HG02840 (cell line): ENCODE results near the gene OR2T27.
"Not testable (repeated sequence)": the region's sequence is repeated elsewhere in the genome, so short reads cannot be mapped to it uniquely, and the experiment has no call there.

Source experiments
- ATAC-seq: cut with Tn5 transposase; IDR thresholded peaks from one replicate; pipeline ENCODE4 v1.9.1; 2021; ENCODE audit warnings: mild to moderate bottlenecking, moderate library complexity, moderate number of reproducible peaks; ENCODE audit not compliant: unreplicated experiment, low FRiP score

Gene OR2T27, protein sequence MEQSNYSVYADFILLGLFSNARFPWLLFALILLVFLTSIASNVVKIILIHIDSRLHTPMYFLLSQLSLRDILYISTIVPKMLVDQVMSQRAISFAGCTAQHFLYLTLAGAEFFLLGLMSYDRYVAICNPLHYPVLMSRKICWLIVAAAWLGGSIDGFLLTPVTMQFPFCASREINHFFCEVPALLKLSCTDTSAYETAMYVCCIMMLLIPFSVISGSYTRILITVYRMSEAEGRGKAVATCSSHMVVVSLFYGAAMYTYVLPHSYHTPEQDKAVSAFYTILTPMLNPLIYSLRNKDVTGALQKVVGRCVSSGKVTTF

DNA sequence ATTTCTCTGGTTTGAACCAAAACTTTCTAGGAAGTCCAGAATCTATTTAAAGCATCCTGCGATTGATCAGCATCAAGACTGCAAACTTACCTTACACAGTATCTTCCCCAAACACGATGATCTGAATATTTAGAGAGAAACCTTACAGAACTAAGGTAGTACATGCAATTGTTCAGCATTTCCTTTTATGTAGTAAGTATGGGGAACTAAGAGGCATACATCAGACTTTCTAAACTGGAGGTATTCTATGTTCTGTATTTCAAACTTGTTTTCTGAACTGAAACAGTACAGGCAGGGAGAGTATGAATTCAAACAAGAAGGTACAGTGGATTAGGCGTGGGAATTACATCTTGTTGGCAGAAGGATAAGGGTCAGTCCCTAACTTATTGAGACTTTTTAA is at the start of gene OR2T27:
Gene OR2T27 (minus strand): TSS at position 175 of the 400 bp plus-strand sequence. CDS start 4,644 bp downstream, outside the sequence.
- ATAC-seq = peak; percentile 56

DNA sequence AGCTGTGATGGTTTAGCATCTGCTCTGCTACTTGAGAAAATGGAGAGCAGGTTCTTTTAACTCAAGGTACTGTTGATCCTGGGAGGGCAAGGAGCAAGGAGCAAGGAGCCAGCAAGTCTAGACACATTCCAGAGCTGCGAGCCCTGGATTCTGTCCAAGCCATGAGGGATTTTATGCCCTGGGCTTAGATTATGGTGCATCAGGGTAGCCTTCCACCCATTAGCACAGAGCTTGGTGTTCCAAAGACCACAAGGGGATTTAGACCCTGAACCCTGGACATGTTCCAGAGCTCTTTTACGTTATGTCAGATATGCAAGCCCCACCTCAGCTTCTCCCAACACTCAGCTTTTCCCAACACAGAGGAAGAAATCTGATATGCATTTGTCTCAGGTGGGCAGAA is 49.3 kb upstream of the OR2T27 start:
- ATAC-seq = no peak

DNA sequence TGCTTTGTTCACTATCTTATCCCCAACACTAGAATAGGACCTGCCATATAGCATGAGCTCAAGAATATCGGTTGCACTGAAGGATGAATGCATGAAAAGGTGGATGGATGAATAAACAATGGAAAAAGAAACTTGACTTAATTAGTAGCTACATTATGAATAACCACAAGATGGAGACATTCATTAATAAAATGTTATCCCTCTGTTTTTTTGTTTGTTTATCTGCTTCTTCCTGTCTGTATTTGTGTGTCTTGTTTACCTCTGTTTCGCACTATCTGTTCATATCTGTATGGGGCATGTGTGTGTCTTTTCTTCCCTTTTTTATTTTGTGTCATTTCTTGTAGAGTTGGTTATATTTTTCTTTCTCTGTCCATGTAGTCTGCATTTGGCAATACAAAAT is 48.3 kb upstream of the OR2T27 start:
- no peak for ATAC-seq

DNA sequence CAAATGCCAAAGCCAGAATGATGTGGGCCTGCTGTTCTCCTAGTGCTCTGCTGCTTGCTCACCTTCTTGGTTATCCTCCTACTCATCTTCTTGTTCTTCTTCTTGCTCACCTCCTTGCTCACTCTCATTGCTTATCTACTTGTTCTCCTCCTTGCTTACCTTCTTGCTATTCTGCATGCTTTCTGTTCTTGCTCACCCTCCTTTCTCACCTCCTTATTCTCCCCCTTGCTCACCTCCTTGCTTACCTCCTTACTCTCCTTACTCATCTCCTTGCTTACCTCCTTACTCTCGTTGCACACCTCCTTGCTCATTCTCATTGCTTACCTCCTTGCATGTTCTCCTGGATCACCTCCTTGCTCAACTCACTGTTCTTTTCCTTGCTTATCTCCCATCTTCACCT is 47.4 kb upstream of the OR2T27 start, which contains the start of gene OR14I1:
Gene OR14I1 (minus strand): TSS at position 53 of the 400 bp plus-strand sequence.
- no peak for ATAC-seq

DNA sequence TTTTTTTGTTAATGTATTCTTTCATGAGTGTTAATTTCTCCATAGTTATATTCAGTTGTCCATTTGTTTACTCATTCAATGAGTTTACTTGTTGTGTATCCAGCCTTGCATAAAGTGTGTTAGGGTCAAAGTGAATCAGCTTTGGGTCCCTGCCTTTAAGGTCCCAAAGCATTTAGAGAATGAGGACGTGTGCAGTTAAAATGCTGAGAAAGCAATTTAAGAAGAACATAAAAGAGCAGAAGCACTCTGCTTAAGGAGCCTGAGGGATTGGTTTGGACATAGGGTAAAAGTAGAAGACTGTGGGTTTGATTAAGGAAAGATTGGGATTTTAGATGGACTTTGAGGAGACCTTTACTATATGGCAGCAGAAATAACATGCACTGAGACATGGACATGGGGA is 43.8 kb upstream of the OR2T27 start:
- no peak for ATAC-seq

DNA sequence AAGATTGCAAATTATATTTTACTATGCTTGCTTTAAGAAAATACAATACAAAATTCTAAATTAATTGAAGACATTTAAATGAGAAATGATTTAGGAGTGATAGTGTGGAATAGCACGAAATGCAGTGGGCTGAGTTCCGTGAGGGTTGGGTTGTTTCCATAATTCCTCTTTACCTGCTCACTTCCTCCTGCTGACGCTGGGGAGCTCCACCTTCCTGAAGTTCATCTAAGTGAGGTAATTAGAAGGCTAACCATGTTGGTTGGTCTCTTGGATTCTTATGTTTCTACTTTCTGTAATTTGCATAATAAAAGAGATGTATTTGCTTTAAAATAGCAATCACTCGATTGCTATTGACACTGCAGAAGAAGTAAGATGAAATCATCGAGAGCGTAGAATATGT is 42.6 kb upstream of the OR2T27 start:
- no peak for ATAC-seq

DNA sequence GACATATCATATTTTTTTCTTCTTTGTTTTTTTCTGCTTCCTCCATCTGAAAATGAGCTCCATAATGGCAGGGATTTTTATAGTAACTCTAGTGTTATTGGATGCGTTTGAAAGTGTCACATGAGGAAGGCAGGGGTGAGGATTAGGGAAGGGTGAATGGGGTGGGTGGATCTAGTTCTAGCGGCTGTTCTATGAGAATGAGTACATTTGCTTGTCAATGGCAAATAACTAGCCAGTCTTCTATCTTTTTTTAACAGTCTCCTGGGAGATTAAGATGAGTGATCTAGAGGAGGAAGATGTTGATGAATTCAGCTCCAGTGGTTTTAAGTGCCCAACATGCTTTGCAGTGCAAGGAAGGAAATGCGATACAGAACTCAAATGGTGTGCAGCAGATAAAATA is 41.4 kb upstream of the OR2T27 start:
- ATAC-seq = no peak

DNA sequence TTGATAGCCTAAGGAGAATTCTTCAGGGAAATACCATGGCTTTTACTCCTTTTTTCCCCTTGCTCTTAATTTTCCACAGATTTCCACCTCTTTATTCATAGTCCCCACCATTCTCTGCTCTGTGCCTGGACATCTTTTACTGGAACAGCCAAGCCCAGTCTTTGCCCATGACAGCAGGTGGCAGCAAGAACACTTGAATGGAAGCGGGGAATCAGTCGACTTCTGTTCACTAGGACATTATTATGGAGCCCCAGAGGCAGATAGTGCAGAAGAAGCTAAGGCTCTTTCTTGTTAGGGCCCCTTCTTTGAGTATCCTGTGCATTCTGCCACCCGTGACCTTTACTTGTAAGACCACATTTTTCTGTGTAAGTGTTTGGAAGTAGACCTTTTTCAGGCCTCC is 40.9 kb upstream of the OR2T27 start:
- no peak for ATAC-seq

DNA sequence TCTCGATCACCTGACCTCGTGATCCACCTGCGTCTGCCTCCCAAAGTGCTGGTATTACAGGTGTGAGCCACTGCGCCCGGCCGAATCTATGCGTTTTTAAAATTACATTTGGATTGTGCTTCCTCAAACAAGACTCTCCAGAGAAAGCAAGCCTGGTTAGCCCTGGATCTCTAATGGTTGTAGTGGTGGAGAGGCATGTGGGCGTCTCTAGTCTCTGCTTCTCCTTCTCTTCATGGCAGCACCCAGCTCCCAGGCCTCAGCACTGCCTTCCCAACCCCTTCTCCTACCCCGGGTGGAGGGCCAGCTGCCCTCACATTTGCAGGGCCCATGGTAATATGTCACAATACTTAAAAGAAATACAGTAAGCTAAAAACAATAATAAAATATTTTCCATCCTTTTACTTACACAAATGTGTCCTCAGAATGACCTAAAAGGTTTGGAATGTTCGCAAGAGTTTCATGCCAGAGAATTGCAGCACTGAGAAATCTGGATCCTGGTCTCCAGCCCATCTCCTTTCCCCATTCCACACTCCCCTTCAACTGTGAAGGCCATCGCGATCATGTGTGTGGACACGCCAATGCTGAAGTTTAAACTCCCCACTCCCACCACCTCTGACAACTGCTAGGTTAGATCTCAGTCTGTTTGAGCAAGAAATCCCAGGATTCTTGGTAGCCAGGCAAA is 40.3 kb upstream of the OR2T27 start:
- ATAC-seq = no peak

DNA sequence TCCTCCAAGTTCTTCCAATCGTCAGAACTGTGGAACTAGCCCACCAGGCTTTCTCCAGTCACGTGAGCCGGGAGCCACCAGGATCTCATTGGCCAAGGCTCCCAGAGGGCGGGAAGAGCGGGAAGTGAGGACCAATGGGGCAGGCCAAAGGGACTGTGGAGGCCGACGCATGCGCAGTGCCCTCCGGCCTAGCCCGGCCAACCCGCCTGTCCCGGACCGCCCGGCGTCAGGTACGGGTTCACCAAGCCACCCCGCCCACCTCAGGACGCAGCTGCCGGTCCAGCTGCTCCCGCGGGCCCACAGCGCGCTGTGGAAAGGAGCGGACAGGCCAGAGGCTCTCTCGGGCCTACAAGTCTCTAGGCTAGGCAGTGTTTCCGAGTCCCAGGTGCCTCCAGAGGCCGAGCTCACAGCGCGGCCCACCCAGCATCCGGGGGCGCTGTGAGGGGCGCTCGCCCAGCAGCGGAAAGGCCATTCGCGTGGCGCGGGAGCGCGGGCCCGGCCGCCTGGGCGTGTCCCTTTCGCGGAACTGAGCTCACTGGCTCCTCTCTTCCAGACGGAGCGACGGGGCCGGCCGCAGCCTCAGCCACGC is 36.3 kb upstream of the OR2T27 start:
- ATAC-seq = no peak

DNA sequence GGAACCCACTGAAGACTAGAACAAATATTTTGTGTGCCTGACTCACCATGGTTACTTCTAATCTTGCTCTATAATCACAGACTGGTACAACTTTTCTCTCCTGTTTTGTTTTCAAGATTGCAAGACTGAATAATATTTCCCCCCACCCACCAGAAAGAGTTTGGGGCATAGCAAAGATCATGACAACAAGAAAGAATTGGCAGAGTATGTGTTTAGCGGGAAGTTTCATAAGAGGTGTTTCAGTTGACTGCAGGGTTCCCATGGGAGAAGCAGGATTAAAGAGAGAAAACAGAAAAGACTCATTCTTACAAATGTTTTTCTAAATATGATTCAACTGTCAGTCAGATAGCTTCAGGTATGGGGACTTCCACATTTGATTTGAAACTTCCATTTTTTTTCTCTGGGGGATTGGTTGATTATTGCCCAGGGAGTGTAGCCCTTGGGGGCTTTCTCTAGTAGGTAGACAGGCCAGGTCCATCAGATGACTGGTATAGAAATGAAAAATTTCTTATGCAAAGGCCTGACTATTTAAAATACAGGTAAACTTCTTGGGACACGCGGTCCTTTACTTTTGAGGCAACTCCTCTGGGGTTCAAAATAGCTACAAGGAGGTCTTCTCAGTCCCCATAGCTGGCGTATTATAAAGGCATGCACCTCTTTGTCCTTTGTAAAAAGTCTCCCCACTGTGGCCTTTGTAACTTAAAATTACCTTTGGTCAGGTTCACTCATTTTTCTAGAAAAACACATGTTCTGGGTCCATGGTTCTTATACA is 33.4 kb upstream of the OR2T27 start:
- ATAC-seq = peak; percentile 72

DNA sequence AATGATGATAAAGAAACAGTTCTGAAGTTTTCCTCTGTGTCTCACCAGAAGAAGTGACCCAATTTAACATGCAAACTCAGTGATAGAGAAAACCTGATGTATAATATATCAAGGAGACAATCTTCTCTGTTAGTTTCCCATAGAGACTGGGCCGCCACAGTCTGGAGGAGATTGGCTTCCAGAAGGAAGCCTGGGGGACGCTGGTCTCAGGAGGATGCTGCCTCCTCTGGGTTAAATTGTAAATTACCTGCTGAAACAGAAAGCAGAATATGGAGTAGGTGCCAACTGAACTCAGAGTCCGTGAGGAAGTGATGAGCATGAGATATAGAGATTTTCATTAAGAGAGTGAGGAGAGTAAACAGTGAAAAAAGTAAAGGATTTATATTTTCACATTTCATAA is 31.5 kb upstream of the OR2T27 start:
- ATAC-seq = peak; percentile 70

DNA sequence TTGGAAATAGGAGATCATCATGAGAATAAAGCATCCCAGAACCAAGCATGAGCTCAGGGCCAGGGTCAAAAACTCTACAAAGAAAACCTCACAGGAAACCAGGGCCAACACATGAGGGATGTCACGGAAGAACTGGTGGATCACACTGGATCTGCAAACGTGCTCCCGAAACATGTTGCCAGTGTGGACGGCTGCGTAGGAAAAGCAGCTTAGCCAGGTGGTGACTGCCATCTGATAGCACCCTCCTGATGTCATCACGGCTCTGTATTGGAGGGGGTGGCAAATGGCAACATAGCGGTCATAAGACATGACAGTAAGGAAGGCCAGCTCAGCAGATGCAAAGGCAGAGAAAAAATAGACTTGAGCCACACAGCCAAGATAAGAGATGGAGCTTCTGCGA is 26.3 kb upstream of the OR2T27 start:
- no peak for ATAC-seq

DNA sequence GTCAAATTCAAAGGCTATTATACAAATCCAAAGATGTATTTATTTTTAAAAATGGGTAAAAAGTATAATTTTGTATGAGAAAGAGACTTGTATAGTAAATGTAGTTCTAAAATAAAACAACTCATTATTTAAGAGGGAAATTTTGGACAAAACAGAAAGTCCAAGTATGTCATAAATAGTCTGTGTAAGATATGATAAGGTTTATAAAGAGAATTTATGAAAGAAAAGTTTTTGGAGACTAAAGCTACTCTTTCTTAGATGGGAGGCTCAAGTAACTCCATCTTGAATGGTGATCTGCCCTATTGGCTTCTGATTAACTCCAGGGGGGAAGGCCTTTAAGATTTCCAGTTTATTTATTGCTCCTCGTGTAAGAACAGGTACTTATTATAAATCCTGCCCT is 14.7 kb upstream of the OR2T27 start:
- ATAC-seq = no peak

DNA sequence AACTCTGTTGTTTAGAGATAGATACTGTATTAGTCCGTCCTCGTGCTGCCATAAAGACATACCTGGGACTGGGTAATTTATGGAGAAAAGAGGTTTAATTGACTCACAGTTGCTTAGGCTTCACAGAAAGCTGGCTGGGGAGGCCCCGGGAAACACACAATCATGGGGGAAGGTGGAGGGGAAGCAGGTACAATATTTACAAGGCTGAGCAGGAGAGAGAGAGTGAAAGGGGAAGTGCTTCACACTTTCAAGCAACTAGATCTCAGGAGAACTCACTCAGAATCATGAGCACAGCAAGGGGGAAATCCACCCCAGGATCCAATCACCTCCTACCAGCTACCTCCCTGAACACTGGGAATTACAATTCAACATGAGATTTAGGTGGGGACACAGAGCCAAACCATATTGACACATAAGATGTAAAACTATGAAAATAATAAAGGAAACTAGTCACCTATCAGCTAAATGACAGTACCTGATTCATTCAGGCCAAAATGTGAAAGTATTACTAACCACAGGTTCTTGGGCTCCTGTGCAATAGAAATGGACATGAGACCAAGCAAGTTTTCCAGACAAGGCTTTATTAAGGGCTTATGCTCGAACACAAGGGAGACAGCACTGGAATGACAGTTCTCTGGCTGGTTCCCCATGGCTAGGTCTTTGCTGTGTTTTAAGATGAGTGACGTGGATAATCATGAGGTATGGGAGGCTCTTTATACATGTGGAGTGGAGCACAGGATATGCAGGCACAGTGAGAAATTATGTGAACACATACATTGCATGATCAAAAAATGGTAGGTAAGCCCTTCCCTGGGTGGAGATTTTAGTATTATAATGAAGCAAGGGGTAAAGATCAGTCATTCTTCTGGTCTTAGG is 8.4 kb upstream of the OR2T27 start:
- ATAC-seq = peak; percentile 87

DNA sequence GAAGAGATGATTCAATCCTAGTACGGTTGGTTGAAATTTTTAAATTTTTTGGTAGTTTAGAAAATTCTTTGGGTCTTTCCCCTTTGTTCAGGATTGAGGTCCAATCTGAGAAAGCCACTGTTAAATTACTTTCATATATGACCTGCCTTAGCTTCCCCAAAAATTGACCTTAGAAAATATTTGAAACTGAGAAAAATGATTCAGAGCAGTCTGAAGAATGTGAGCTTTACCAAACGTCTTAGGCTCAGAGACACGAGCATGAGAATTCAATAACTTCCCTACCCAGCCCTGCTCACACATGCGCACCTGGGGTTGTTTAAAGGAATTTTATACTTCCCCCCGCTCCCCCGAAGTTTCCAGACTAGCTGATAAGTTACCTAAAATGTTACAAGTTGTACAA is 1.5 kb upstream of the OR2T27 start:
- not testable (repeated sequence) for ATAC-seq

DNA sequence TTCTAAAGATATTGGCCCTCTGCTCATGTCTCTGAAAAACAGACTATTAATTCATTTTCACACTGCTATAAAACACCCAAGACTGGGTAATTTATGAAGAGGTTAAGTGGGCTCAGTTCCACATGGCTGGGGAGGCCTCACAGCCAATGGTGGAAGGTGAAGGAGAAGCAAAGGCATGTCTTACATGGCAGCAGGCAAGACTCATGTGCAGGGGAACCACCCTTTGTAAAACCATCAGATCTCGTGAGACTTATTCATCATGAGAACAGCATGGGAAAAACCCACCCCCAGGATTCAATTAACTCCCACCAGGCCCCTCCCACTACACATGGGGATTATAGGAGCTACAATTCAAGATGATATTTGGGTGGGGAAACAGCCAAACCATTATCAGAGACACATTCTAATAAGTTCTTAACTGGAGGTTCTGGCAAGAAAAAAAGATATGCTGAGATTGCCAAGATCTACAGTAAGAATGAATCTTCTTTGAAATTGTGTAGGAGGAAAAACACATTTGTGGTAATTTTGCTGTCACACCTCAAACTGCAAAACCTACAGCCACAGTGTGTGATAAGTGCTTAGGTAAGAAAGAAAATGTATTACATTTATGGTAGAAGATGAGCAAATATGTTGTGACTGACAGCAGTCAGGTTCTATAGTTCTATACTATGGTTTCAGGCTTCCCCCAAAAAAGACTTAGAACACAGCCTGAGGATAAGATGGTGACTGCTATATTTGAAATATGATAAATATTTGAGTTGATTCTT is 6.4 kb downstream of the OR2T27 start:
- not testable (repeated sequence) for ATAC-seq

DNA sequence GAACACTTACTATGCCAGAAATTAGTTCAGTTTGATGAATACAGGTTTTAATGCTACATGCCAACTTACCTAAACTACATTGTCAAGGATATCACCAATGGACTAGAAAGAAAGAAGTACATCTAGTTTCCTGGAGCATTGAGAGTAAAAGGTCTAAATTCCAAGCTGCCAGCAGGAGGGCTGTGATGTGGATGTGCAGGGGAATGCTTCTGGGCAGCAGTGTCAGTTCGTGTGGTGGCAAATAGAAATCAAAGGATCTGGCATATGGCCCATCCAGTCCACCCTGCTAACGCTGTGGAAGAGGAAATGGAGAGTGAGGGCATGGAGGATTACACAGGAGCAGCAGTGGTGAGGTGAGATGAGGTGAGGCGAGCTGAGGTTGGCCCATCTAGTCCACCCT is 10.2 kb downstream of the OR2T27 start, which contains the start of gene OR2T35:
Gene OR2T35 (minus strand): TSS at position 101 of the 400 bp plus-strand sequence. CDS start 6,020 bp downstream, outside the sequence.
- ATAC-seq = not testable (repeated sequence)
